NCI-H446 treated with DMSO at 0.1 percent for 48 hours (cell line): ENCODE measurements around the gene CCT3.
"Not testable (repeated sequence)": the region's sequence is repeated elsewhere in the genome, so short reads cannot be mapped to it uniquely, and the experiment has no call there.

Experiments
- DNase-seq: peaks from one replicate; lab custom pipeline; 2025; lab: John Stamatoyannopoulos, UW

CCT3 gene

GRCh38 chr1:156338180-156338976 is at the start of gene CCT3, which contains the start of gene TSACC:
Gene CCT3 (minus strand): TSS chr1:156338292. CDS start chr1:156338184, 108 bp downstream.
Gene TSACC (plus strand): TSS chr1:156338526. CDS start chr1:156339758, 1,232 bp downstream.
- DNase-seq, result peak; percentile 100

GRCh38 chr1:156387870-156388173 is 49.7 kb upstream of the CCT3 start:
- DNase-seq, result no peak

GRCh38 chr1:156386949-156387869 is 49.1 kb upstream of the CCT3 start:
- no peak for DNase-seq

GRCh38 chr1:156386134-156386901 is 48.2 kb upstream of the CCT3 start:
- DNase-seq, result no peak

- DNase-seq, result no peak
Measured at GRCh38 chr1:156385534-156386031, 47.5 kb upstream of the CCT3 start.

GRCh38 chr1:156384658-156385057 is 46.6 kb upstream of the CCT3 start:
- no peak for DNase-seq

- no peak for DNase-seq
Measured at GRCh38 chr1:156384007-156384406, 45.9 kb upstream of the CCT3 start.

GRCh38 chr1:156383023-156383422 is 44.9 kb upstream of the CCT3 start:
- DNase-seq, result peak; percentile 42

GRCh38 chr1:156382561-156382960 is 44.5 kb upstream of the CCT3 start:
- DNase-seq, result no peak

- no peak for DNase-seq
Measured at GRCh38 chr1:156379420-156380165, 41.5 kb upstream of the CCT3 start.

GRCh38 chr1:156378557-156378956 is 40.5 kb upstream of the CCT3 start:
- no peak for DNase-seq

GRCh38 chr1:156376958-156377919 is 39.1 kb upstream of the CCT3 start:
- DNase-seq, result no peak

- no peak for DNase-seq
Measured at GRCh38 chr1:156376146-156376545, 38.1 kb upstream of the CCT3 start.

GRCh38 chr1:156373546-156373945 is 35.5 kb upstream of the CCT3 start:
- DNase-seq, result no peak

GRCh38 chr1:156372876-156373275 is 34.8 kb upstream of the CCT3 start:
- no peak for DNase-seq

- DNase-seq, result no peak
Measured at GRCh38 chr1:156372265-156372586, 34.1 kb upstream of the CCT3 start.

GRCh38 chr1:156371553-156372264 is 33.6 kb upstream of the CCT3 start:
- peak; percentile 29 for DNase-seq

- not testable (repeated sequence) for DNase-seq
Measured at GRCh38 chr1:156369685-156370286, 31.7 kb upstream of the CCT3 start.
